HEK293 (cell line): ENCODE measurements around the gene NUMA1.

ENCODE experiments used
- CTCF ChIA-PET: fragments of 350-600 bp; formaldehyde crosslinking; extraction: SDS; loops from one replicate; lab custom pipeline; 2021; ENCODE audit warnings: antibody characterized with exemption; lab: Yijun Ruan, JAX
- POLR2A ChIA-PET: fragments of 300-600 bp; formaldehyde crosslinking; extraction: SDS; loops from one replicate; lab custom pipeline; 2020; ENCODE audit warnings: antibody characterized with exemption, inconsistent platforms; lab: Yijun Ruan, JAX
- H3K27ac ChIP-seq: fragments of 200-500 bp; sonication (Bioruptor generic); 2 replicates; pipeline ENCODE4 v1.5.1; 2014; ENCODE audit warnings: low read depth, low read length, control low read depth, inconsistent platforms; ENCODE audit errors: extremely low read depth
- H3K36me3 ChIP-seq, 2 experiments: fragments of 200-500 bp in 1 of 2; sonication (Bioruptor generic) in 1 of 2; 1 replicate in 1 of 2; 2 replicates in 1 of 2; pipeline ENCODE4 v1.5.1; 2014 to 2017; ENCODE audit warnings: inconsistent platforms in 2 of 2, low read length in 2 of 2; ENCODE audit not compliant: control insufficient read depth in 2 of 2, insufficient read depth in 1 of 2
- H3K4me1 ChIP-seq: fragments of 200-500 bp; sonication (Bioruptor generic); 2 replicates; pipeline ENCODE4 v1.5.1; 2014; ENCODE audit warnings: mild to moderate bottlenecking, low read length, inconsistent platforms; ENCODE audit not compliant: control insufficient read depth, insufficient read depth
- H3K4me3 ChIP-seq: 2 replicates; pipeline ENCODE4 v1.5.1; 2011; ENCODE audit warnings: low read depth, mild to moderate bottlenecking, control low read depth, low read length, moderate library complexity
- H3K9me3 ChIP-seq: fragments of 200-500 bp; sonication (Bioruptor generic); 2 replicates; pipeline ENCODE4 v1.5.1; 2014; ENCODE audit warnings: low read depth, low read length, inconsistent platforms; ENCODE audit not compliant: control insufficient read depth, insufficient read depth
- AEBP2 ChIP-seq: fragments of 450-650 bp; formaldehyde crosslinking; IDR thresholded peaks from 2 replicates; pipeline ENCODE4 v1.5.1; 2016; ENCODE audit warnings: missing biosample characterization, missing genetic modification characterization, borderline replicate concordance
- BCL11B ChIP-seq: fragments of 450-650 bp; formaldehyde crosslinking; IDR thresholded peaks from 2 replicates; pipeline ENCODE4 v1.5.1; 2016; ENCODE audit warnings: low read depth, missing biosample characterization, missing genetic modification characterization
- KLF8 ChIP-seq: fragments of 450-650 bp; formaldehyde crosslinking; IDR thresholded peaks from 2 replicates; pipeline ENCODE4 v1.5.1; 2016; ENCODE audit warnings: missing biosample characterization, missing genetic modification characterization
- SALL2 ChIP-seq: fragments of 450-650 bp; formaldehyde crosslinking; IDR thresholded peaks from 2 replicates; pipeline ENCODE4 v1.5.0; 2017; ENCODE audit warnings: missing biosample characterization, mild to moderate bottlenecking, missing genetic modification characterization, borderline replicate concordance
- ZBTB20 ChIP-seq: fragments of 450-650 bp; formaldehyde crosslinking; IDR thresholded peaks from 2 replicates; pipeline ENCODE4 v1.5.1; 2016; ENCODE audit warnings: missing biosample characterization, missing genetic modification characterization
- ZFHX2 ChIP-seq: fragments of 450-650 bp; formaldehyde crosslinking; conservative IDR thresholded peaks from 2 replicates; pipeline ENCODE4 v1.5.1; 2016; ENCODE audit warnings: missing biosample characterization, missing genetic modification characterization
- ZNF146 ChIP-seq: fragments of 450-650 bp; formaldehyde crosslinking; IDR thresholded peaks from 2 replicates; pipeline ENCODE4 v1.5.1; 2016; ENCODE audit warnings: missing biosample characterization, missing genetic modification characterization
- ZNF148 ChIP-seq: fragments of 450-650 bp; formaldehyde crosslinking; IDR thresholded peaks from 2 replicates; pipeline ENCODE4 v1.5.0; 2017; ENCODE audit warnings: missing biosample characterization, missing genetic modification characterization, borderline replicate concordance
- ZNF184 ChIP-seq: fragments of 450-650 bp; IDR thresholded peaks from 2 replicates; pipeline ENCODE4 v1.5.1; 2018; ENCODE audit warnings: missing biosample characterization, mild to moderate bottlenecking, missing genetic modification characterization
- ZNF391 ChIP-seq: fragments of 450-650 bp; formaldehyde crosslinking; IDR thresholded peaks from 2 replicates; pipeline ENCODE4 v1.5.1; 2016; ENCODE audit warnings: low read depth, missing biosample characterization, missing genetic modification characterization, borderline replicate concordance
- ZNF394 ChIP-seq: fragments of 450-650 bp; formaldehyde crosslinking; IDR thresholded peaks from 2 replicates; pipeline ENCODE4 v1.5.1; 2016; ENCODE audit warnings: missing biosample characterization, missing genetic modification characterization, mild to moderate bottlenecking, moderate library complexity, borderline replicate concordance
- ZNF488 ChIP-seq: fragments of 450-650 bp; formaldehyde crosslinking; IDR thresholded peaks from 2 replicates; pipeline ENCODE4 v1.5.1; 2016; ENCODE audit warnings: missing biosample characterization, missing genetic modification characterization
- ZNF510 ChIP-seq: fragments of 450-650 bp; formaldehyde crosslinking; IDR thresholded peaks from 2 replicates; pipeline ENCODE4 v1.5.1; 2018; ENCODE audit warnings: mild to moderate bottlenecking, missing genetic modification characterization, missing biosample characterization; ENCODE audit not compliant: insufficient replicate concordance
- ZNF692 ChIP-seq: fragments of 450-650 bp; formaldehyde crosslinking; IDR thresholded peaks from 2 replicates; pipeline ENCODE4 v1.5.1; 2016; ENCODE audit warnings: missing biosample characterization, missing genetic modification characterization
- ZNF768 ChIP-seq: fragments of 450-650 bp; formaldehyde crosslinking; IDR thresholded peaks from 2 replicates; pipeline ENCODE4 v1.5.1; 2018; ENCODE audit warnings: missing biosample characterization, mild to moderate bottlenecking, missing genetic modification characterization
- ZSCAN23 ChIP-seq: fragments of 450-650 bp; formaldehyde crosslinking; IDR thresholded peaks from 2 replicates; pipeline ENCODE4 v1.5.1; 2016; ENCODE audit warnings: missing biosample characterization, missing genetic modification characterization
- ZSCAN5A ChIP-seq: fragments of 450-650 bp; formaldehyde crosslinking; IDR thresholded peaks from 2 replicates; pipeline ENCODE4 v1.5.1; 2016; ENCODE audit warnings: missing biosample characterization, missing genetic modification characterization
- TF ChIP-seq, protein P1 (sequence below): fragments of 450-650 bp; formaldehyde crosslinking; IDR thresholded peaks from 2 replicates; pipeline ENCODE4 v1.5.1; 2016; ENCODE audit warnings: missing biosample characterization, missing genetic modification characterization
- TF ChIP-seq, protein P2 (sequence below): fragments of 450-650 bp; formaldehyde crosslinking; IDR thresholded peaks from 2 replicates; pipeline ENCODE4 v1.5.1; 2017; ENCODE audit warnings: missing biosample characterization, missing genetic modification characterization
- TF ChIP-seq, protein P3 (sequence below): fragments of 450-650 bp; formaldehyde crosslinking; IDR thresholded peaks from 2 replicates; pipeline ENCODE4 v1.5.1; 2016; ENCODE audit warnings: missing biosample characterization, missing genetic modification characterization
- TF ChIP-seq, protein P4 (sequence below): fragments of 450-650 bp; formaldehyde crosslinking; IDR thresholded peaks from 2 replicates; pipeline ENCODE4 v1.5.1; 2016; ENCODE audit warnings: missing biosample characterization, missing genetic modification characterization

NUMA1 gene

GRCh38 chr11:72102162-72102561 is 21.8 kb upstream of the NUMA1 start (continued):
- TF ChIP-seq ZNF692 (tag by site-specific recombination): no peak
- no peak for TF ChIP-seq ZSCAN5A
- TF ChIP-seq ZBTB20 (tag by site-specific recombination): no peak
- TF ChIP-seq ZNF510: no peak
- TF ChIP-seq AEBP2 (tag by site-specific recombination): no peak
- TF ChIP-seq, protein P1, sequence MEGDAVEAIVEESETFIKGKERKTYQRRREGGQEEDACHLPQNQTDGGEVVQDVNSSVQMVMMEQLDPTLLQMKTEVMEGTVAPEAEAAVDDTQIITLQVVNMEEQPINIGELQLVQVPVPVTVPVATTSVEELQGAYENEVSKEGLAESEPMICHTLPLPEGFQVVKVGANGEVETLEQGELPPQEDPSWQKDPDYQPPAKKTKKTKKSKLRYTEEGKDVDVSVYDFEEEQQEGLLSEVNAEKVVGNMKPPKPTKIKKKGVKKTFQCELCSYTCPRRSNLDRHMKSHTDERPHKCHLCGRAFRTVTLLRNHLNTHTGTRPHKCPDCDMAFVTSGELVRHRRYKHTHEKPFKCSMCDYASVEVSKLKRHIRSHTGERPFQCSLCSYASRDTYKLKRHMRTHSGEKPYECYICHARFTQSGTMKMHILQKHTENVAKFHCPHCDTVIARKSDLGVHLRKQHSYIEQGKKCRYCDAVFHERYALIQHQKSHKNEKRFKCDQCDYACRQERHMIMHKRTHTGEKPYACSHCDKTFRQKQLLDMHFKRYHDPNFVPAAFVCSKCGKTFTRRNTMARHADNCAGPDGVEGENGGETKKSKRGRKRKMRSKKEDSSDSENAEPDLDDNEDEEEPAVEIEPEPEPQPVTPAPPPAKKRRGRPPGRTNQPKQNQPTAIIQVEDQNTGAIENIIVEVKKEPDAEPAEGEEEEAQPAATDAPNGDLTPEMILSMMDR: no peak
- TF ChIP-seq BCL11B (tag by site-specific recombination): no peak
- TF ChIP-seq, protein P2, sequence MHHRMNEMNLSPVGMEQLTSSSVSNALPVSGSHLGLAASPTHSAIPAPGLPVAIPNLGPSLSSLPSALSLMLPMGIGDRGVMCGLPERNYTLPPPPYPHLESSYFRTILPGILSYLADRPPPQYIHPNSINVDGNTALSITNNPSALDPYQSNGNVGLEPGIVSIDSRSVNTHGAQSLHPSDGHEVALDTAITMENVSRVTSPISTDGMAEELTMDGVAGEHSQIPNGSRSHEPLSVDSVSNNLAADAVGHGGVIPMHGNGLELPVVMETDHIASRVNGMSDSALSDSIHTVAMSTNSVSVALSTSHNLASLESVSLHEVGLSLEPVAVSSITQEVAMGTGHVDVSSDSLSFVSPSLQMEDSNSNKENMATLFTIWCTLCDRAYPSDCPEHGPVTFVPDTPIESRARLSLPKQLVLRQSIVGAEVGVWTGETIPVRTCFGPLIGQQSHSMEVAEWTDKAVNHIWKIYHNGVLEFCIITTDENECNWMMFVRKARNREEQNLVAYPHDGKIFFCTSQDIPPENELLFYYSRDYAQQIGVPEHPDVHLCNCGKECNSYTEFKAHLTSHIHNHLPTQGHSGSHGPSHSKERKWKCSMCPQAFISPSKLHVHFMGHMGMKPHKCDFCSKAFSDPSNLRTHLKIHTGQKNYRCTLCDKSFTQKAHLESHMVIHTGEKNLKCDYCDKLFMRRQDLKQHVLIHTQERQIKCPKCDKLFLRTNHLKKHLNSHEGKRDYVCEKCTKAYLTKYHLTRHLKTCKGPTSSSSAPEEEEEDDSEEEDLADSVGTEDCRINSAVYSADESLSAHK (tag by site-specific recombination): no peak
- TF ChIP-seq, all 188 proteins: peak for 0

DNA sequence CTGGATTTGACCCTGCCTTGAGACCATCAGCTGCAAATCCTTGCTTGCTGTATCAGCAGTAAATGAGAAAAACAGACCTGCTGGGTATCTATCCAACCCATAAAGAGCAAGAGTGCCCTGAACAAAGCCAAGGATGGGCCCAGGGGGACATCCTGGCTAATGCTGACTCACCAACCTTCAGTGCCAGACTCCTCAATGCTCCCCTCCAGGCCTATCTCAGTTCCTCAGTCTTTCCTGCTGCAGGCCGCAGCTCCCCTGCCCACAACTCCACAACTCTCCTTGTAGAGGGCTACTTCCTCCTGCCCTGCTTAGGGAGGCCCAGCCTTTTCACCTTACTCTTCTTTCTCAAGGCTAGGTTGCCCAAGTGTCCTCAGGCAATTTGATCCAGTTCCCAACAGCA is 20.1 kb upstream of the NUMA1 start:
- ChIA-PET POLR2A (interaction anchor here (0.6 to 0.8 kb wide), 2 partner anchors 15 to 337 kb away, joined by 3 read pairs; no protein-coding TSS in a partner anchor), CTCF (interaction anchor here (1.0 to 3.2 kb wide), 3 partner anchors 10 to 123 kb away, joined by 4 to 18 read pairs (median 10); no protein-coding TSS in a partner anchor)
- no peak overlapping the region for H3K27ac ChIP-seq
- H3K4me3 ChIP-seq: no peak overlapping the region
- H3K4me1 ChIP-seq: no peaks in the 10 kb centered on the region
- peaks cover 0 to 62% of the 10 kb centered on the region in 2 experiments; a peak in 1 of 3 replicates for H3K36me3 ChIP-seq
- H3K9me3 ChIP-seq: no peaks in the 10 kb centered on the region
- TF ChIP-seq, protein P3, sequence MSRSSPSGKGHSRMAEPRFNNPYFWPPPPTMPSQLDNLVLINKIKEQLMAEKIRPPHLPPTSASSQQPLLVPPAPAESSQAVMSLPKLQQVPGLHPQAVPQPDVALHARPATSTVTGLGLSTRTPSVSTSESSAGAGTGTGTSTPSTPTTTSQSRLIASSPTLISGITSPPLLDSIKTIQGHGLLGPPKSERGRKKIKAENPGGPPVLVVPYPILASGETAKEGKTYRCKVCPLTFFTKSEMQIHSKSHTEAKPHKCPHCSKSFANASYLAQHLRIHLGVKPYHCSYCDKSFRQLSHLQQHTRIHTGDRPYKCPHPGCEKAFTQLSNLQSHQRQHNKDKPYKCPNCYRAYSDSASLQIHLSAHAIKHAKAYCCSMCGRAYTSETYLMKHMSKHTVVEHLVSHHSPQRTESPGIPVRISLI: no peak
- TF ChIP-seq ZNF146 (no peak), ZNF148 (no peak), SALL2 (tag by site-specific recombination) (no peak), KLF8 (tag by site-specific recombination) (no peak), ZNF391 (tag by site-specific recombination) (no peak), ZNF184 (tag by site-specific recombination) (no peak), ZNF394 (tag by site-specific recombination) (no peak), ZFHX2 (tag by site-specific recombination) (no peak), ZSCAN23 (tag by site-specific recombination) (no peak), ZNF768 (tag by site-specific recombination) (no peak), ZNF488 (no peak)
- TF ChIP-seq, protein P4, sequence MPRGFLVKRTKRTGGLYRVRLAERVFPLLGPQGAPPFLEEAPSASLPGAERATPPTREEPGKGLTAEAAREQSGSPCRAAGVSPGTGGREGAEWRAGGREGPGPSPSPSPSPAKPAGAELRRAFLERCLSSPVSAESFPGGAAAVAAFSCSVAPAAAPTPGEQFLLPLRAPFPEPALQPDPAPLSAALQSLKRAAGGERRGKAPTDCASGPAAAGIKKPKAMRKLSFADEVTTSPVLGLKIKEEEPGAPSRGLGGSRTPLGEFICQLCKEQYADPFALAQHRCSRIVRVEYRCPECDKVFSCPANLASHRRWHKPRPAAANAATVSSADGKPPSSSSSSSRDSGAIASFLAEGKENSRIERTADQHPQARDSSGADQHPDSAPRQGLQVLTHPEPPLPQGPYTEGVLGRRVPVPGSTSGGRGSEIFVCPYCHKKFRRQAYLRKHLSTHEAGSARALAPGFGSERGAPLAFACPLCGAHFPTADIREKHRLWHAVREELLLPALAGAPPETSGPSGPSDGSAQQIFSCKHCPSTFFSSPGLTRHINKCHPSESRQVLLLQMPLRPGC (tag by site-specific recombination): no peak
